Astrocyte of the cerebellum (primary cell): Measurements from ENCODE around the gene CDKAL1.
"Not testable (repeated sequence)": the region's sequence is repeated elsewhere in the genome, so short reads cannot be mapped to it uniquely, and the experiment has no call there.

Experiments used
- DNase-seq: peaks from one replicate; pipeline ENCODE4 v3.0.0-alpha.2; 2011; ENCODE audit warnings: low read depth
- H3K4me3 ChIP-seq: 2 replicates; pipeline ENCODE4 v1.5.1; 2011; ENCODE audit warnings: mild to moderate bottlenecking, low read depth, low read length, moderate library complexity
- CTCF ChIP-seq: IDR thresholded peaks from 2 replicates; pipeline ENCODE4 v1.5.1; 2012; ENCODE audit warnings: low read length, low read depth, moderate library complexity, mild to moderate bottlenecking; ENCODE audit errors: missing control alignments
- in situ Hi-C: cut with HindIII; loops from 2 replicates; pipeline ENCODE4 v1.10.0; 2017; ENCODE audit warnings: low sequenced_read_pairs

The CDKAL1 gene

GRCh38 chr6:20604159-20604558, 69.9 kb downstream of the CDKAL1 start:
- TF ChIP-seq CTCF, result no peak
- H3K4me3 ChIP-seq, result no peak overlapping the region
- DNase-seq, result no peak
- in situ Hi-C loops, result no loop called here

GRCh38 chr6:20605061-20605460, 70.8 kb downstream of the CDKAL1 start:
- no peak overlapping the region for H3K4me3 ChIP-seq
- no peak for DNase-seq
- TF ChIP-seq CTCF, result no peak
- in situ Hi-C loops, result no loop called here

- no peak overlapping the region for H3K4me3 ChIP-seq
- no peak for DNase-seq
- TF ChIP-seq CTCF, result no peak
- in situ Hi-C loops, result no loop called here
Measured at GRCh38 chr6:20605581-20605980, 71.3 kb downstream of the CDKAL1 start.

GRCh38 chr6:20606831-20607230, 72.6 kb downstream of the CDKAL1 start:
- in situ Hi-C loops, result no loop called here
- TF ChIP-seq CTCF, result no peak
- no peak for DNase-seq
- H3K4me3 ChIP-seq, result no peak overlapping the region

GRCh38 chr6:20608356-20608755, 74.1 kb downstream of the CDKAL1 start:
- no peak for TF ChIP-seq CTCF
- no peak overlapping the region for H3K4me3 ChIP-seq
- no peak for DNase-seq
- in situ Hi-C loops, result no loop called here

GRCh38 chr6:20608905-20609304, 74.6 kb downstream of the CDKAL1 start:
- H3K4me3 ChIP-seq, result no peak overlapping the region
- no peak for DNase-seq
- in situ Hi-C loops, result no loop called here
- TF ChIP-seq CTCF, result no peak

GRCh38 chr6:20609924-20610323, 75.7 kb downstream of the CDKAL1 start:
- in situ Hi-C loops, DNase-seq, H3K4me3 ChIP-seq: not testable (repeated sequence)
